MM.1S (cell line): ENCODE data around the gene HHIP.

Source experiments
- CTCF ChIP-seq: fragments of 300-600 bp; sonication (generic); IDR thresholded peaks from 2 replicates; pipeline ENCODE4 v1.5.1; 2016; ENCODE audit warnings: antibody characterized with exemption, low read length, mixed read lengths
- EZH2 ChIP-seq: fragments of 300-600 bp; sonication (generic); optimal IDR thresholded peaks from 2 replicates; pipeline ENCODE3; 2017; ENCODE audit warnings: low read depth, mild to moderate bottlenecking, antibody characterized with exemption, low read length, mixed read lengths
- EZH2phosphoT487 ChIP-seq: fragments of 300-600 bp; sonication (generic); IDR thresholded peaks from 2 replicates; pipeline ENCODE4 v1.6.1; 2018; ENCODE audit warnings: antibody characterized with exemption, low read length

GRCh38 chr4:144650311-144651005, 4.5 kb downstream of the HHIP start:
- TF ChIP-seq CTCF: no peak
- no peak for TF ChIP-seq EZH2phosphoT487
- TF ChIP-seq EZH2: no peak
